ENCODE results near the gene SEC14L2.

The SEC14L2 gene

DNA sequence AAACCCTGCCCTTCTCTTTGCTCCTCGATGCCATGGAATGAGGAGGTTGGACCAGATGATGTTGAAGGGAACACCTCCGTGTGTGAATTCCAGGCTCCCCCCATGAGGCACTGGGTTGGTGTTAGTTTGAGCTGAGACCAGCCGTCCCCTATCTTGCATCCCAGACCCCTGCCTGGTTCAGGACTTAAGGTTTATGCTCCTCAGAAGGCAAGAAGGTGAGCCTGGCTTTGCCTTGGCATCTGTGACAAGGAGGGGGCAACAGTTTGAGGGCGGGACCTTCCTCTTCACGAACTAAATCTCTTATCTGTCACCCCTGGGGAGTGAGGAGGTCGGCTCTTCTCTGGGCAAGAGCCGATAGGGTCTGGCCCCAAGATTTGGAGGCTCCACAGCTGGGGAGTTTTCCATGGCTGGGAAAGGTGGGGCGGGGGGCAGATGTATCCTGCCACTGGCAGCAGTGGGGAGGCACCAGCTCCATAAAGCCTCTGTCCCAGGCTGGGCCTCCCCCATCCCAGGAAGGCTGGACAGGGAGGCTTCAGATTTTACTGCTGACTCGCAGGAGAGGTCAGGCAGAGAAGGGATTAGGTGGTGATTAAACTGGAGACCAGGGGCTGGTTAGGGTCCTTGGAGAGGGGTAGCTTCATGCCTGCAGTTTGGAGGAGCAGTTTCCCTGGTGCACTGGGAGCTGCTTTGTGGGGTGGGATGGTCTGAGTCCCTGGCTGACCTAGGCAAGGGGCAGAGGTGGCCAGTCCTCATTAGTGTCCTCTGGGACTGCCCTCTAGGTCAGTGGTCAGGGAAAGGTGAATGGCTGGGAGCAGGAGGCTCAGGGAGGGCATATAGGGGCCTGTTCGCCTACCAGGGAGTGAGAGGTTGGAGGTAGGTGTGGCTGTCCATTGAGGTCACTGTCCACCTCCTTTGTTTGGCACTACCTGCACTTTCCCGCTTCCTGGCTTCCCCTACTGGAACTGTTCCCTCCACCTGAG is 1.1 kb downstream of the SEC14L2 start:
- Histone ChIP-seq H3K79me2 (ENCODE audit: insufficient read depth, low read length) (no peaks in the 10 kb centered on the region), H3K9me2 (ENCODE audit: low read depth, low read length) (no peaks in the 10 kb centered on the region), H3K9ac (ENCODE audit: low read length) (no peak overlapping the region; the same call in 1 of the 2 replicates), H2AFZ (ENCODE audit: low read length) (no peak overlapping the region), H4K20me1 (ENCODE audit: insufficient read depth, low read length) (no peaks in the 10 kb centered on the region), H3K4me3 (ENCODE audit: low read depth, low read length, poor library complexity, severe bottlenecking) (peak overlapping the region; percentile 41), H3K9me3 (ENCODE audit: low read length) (no peaks in the 10 kb centered on the region), H3K36me3 (ENCODE audit: insufficient read depth, low read length) (no peaks in the 10 kb centered on the region), H3K4me1 (ENCODE audit: insufficient read depth, low read length, severe bottlenecking) (peaks cover 17% of the 10 kb centered on the region), H3F3A (ENCODE audit: insufficient read depth, low read length) (no peaks in the 10 kb centered on the region), H3K27ac (ENCODE audit: low read depth, low read length, poor library complexity, severe bottlenecking) (no peak overlapping the region), H3K4me2 (ENCODE audit: low read length) (peak overlapping the region; percentile 54; the same call in 1 of the 2 replicates), H3K27me3 (ENCODE audit: insufficient read depth, low read length) (peaks cover 6% of the 10 kb centered on the region)
- TF ChIP-seq, protein P1, sequence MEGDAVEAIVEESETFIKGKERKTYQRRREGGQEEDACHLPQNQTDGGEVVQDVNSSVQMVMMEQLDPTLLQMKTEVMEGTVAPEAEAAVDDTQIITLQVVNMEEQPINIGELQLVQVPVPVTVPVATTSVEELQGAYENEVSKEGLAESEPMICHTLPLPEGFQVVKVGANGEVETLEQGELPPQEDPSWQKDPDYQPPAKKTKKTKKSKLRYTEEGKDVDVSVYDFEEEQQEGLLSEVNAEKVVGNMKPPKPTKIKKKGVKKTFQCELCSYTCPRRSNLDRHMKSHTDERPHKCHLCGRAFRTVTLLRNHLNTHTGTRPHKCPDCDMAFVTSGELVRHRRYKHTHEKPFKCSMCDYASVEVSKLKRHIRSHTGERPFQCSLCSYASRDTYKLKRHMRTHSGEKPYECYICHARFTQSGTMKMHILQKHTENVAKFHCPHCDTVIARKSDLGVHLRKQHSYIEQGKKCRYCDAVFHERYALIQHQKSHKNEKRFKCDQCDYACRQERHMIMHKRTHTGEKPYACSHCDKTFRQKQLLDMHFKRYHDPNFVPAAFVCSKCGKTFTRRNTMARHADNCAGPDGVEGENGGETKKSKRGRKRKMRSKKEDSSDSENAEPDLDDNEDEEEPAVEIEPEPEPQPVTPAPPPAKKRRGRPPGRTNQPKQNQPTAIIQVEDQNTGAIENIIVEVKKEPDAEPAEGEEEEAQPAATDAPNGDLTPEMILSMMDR (IDR thresholded peaks at IDR 0.05; ENCODE audit: low read length) = no peak
- TF ChIP-seq EZH2 (IDR thresholded peaks at IDR 0.05; ENCODE audit: borderline replicate concordance, low read length) = no peak

DNA sequence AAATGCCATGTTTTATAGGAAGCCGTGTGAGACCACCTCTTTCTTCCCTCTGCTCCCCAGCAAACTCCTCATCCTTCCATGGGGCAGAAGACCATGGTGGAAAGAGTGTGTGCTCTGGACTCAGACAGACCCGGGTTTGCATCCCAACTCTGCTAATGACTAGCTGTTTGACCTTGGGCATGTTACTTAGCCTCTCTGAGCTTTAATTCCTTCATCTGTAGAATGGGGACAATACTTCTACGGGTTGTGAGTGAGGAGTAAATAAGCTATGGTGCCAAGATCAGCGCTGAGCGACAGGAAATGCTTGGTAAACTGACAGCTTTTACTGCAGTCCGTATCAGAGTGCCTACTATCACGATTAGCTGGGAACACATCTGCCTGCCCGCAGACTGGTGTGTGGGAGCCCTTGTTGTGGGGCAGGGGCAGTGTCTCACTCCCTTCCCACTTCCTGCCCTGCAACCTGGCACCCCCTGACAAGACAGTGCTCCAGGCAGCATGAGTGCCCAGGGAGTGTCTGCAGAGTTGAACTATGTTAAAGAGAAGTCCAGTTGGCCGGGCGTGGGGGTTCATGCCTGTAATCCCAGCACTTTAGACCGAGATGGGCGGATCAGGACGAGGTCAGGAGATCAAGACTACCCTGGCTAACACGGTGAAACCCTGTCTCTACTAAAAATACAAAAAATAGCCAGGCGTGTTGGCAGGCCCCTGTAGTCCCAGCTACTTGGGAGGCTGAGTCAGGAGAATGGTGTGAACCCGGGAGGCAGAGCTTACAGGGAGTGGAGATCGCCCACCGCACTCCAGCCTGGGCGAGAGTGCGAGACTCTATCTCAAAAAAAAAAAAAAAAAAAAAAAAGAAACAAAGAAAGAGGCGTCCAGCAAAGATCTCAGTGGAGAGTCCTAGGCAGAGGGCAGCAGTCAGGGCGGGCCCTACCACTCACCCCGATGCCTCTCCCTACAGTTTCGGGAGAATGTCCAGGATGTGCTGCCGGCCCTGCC is 2.2 kb downstream of the SEC14L2 start:
- Histone ChIP-seq H3K9me3 (ENCODE audit: low read length) (no peaks in the 10 kb centered on the region), H3K79me2 (ENCODE audit: insufficient read depth, low read length) (no peaks in the 10 kb centered on the region), H3K4me1 (ENCODE audit: insufficient read depth, low read length, severe bottlenecking) (peaks cover 11% of the 10 kb centered on the region), H3K4me2 (ENCODE audit: low read length) (no peak overlapping the region), H3F3A (ENCODE audit: insufficient read depth, low read length) (no peaks in the 10 kb centered on the region), H3K4me3 (ENCODE audit: low read depth, low read length, poor library complexity, severe bottlenecking) (no peak overlapping the region), H3K36me3 (ENCODE audit: insufficient read depth, low read length) (no peaks in the 10 kb centered on the region), H2AFZ (ENCODE audit: low read length) (no peak overlapping the region), H3K9ac (ENCODE audit: low read length) (no peak overlapping the region), H4K20me1 (ENCODE audit: insufficient read depth, low read length) (no peaks in the 10 kb centered on the region), H3K9me2 (ENCODE audit: low read depth, low read length) (no peaks in the 10 kb centered on the region), H3K27ac (ENCODE audit: low read depth, low read length, poor library complexity, severe bottlenecking) (no peak overlapping the region), H3K27me3 (ENCODE audit: insufficient read depth, low read length) (peaks cover 6% of the 10 kb centered on the region)
- no peak for TF ChIP-seq EZH2 (IDR thresholded peaks at IDR 0.05; ENCODE audit: borderline replicate concordance, low read length)
- TF ChIP-seq, protein P1 (IDR thresholded peaks at IDR 0.05; ENCODE audit: low read length) = no peak

DNA sequence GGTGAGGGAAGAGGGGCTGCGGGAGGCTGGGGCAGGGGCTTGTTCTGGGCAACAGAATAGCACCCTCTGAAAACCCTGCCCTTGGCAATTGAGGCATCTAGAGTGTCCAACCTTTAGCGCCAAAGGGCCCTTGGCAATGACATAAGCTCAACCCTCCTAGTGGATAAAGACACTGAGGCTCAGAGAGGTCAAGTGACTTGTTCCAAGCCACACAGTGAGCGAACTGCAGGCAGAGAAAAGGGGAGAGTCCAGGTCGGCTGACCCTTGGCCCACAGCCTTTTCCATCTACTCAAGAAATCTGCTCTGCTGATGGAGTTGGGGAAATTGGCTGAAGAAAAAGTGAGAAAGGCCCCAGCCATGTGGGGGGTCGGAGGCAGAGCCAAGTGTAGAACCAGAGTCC is 2.9 kb downstream of the SEC14L2 start:
- H4K20me1 ChIP-seq (ENCODE audit: insufficient read depth, low read length) = no peaks in the 10 kb centered on the region
- H3K4me3 ChIP-seq (ENCODE audit: low read depth, low read length, poor library complexity, severe bottlenecking) = no peak overlapping the region
- no peak overlapping the region for H2AFZ ChIP-seq (ENCODE audit: low read length)
- H3K36me3 ChIP-seq (ENCODE audit: insufficient read depth, low read length) = no peaks in the 10 kb centered on the region
- H3K9ac ChIP-seq (ENCODE audit: low read length) = no peak overlapping the region
- peaks cover 6% of the 10 kb centered on the region for H3K27me3 ChIP-seq (ENCODE audit: insufficient read depth, low read length)
- no peaks in the 10 kb centered on the region for H3K9me3 ChIP-seq (ENCODE audit: low read length)
- H3K4me1 ChIP-seq (ENCODE audit: insufficient read depth, low read length, severe bottlenecking) = peaks cover 11% of the 10 kb centered on the region
- no peaks in the 10 kb centered on the region for H3K9me2 ChIP-seq (ENCODE audit: low read depth, low read length)
- no peak for TF ChIP-seq EZH2 (IDR thresholded peaks at IDR 0.05; ENCODE audit: borderline replicate concordance, low read length)
- TF ChIP-seq, protein P1 (IDR thresholded peaks at IDR 0.05; ENCODE audit: low read length) = no peak
- no peak overlapping the region for H3K27ac ChIP-seq (ENCODE audit: low read depth, low read length, poor library complexity, severe bottlenecking)
- H3K79me2 ChIP-seq (ENCODE audit: insufficient read depth, low read length) = no peaks in the 10 kb centered on the region
- H3K4me2 ChIP-seq (ENCODE audit: low read length) = no peak overlapping the region
- no peaks in the 10 kb centered on the region for H3F3A ChIP-seq (ENCODE audit: insufficient read depth, low read length)
